ENCODE results near the gene CRABP1.

GRCh38 chr15:78321786-78322185, 18.4 kb upstream of the CRABP1 start:
- TF ChIP-seq CTCF (IDR thresholded peaks at IDR 0.05) (no peak), POLR2A (IDR thresholded peaks at IDR 0.05) (no peak), EP300 (IDR thresholded peaks at IDR 0.05) (no peak)

Measured in ovary (tissue), 3 donors.